Bone marrow (tissue), 2 donors: ENCODE data around the gene FARS2.

Experiments used
- DNase-seq, 2 donors: peaks; one replicate each; lab custom pipeline; 2025; lab: John Stamatoyannopoulos, UW

The FARS2 gene

GRCh38 chr6:5509106-5509505 is 247.8 kb downstream of the FARS2 start:
- no peak for DNase-seq

GRCh38 chr6:5510331-5511133 is 249.2 kb downstream of the FARS2 start:
- no peak for DNase-seq

- peak in 1 of 2 donors; percentile 34 for DNase-seq
Observed at GRCh38 chr6:5511954-5512353, 250.6 kb downstream of the FARS2 start.

- DNase-seq = no peak
Observed at GRCh38 chr6:5512422-5512821, 251.1 kb downstream of the FARS2 start.

- no peak for DNase-seq
Observed at GRCh38 chr6:5513408-5513807, 252.1 kb downstream of the FARS2 start.

- DNase-seq = no peak
Observed at GRCh38 chr6:5514353-5514752, 253.0 kb downstream of the FARS2 start.

- no peak for DNase-seq
Observed at GRCh38 chr6:5515200-5515599, 253.9 kb downstream of the FARS2 start.

- DNase-seq = no peak
Observed at GRCh38 chr6:5516036-5516435, 254.7 kb downstream of the FARS2 start.

- peak in 1 of 2 donors; percentile 46 for DNase-seq
Observed at GRCh38 chr6:5517796-5518195, 256.5 kb downstream of the FARS2 start.

- DNase-seq = no peak
Observed at GRCh38 chr6:5518936-5519491, 257.7 kb downstream of the FARS2 start.

GRCh38 chr6:5520796-5521195 is 259.5 kb downstream of the FARS2 start:
- no peak for DNase-seq

- no peak for DNase-seq
Observed at GRCh38 chr6:5521322-5521721, 260.0 kb downstream of the FARS2 start.

GRCh38 chr6:5522147-5522546 is 260.8 kb downstream of the FARS2 start:
- DNase-seq = no peak

- no peak for DNase-seq
Observed at GRCh38 chr6:5524110-5524509, 262.8 kb downstream of the FARS2 start.

GRCh38 chr6:5525209-5525608 is 263.9 kb downstream of the FARS2 start:
- DNase-seq = no peak

- DNase-seq = no peak
Observed at GRCh38 chr6:5529015-5529414, 267.7 kb downstream of the FARS2 start.

GRCh38 chr6:5529733-5530132 is 268.4 kb downstream of the FARS2 start:
- no peak for DNase-seq

- DNase-seq = no peak
Observed at GRCh38 chr6:5531161-5531560, 269.8 kb downstream of the FARS2 start.

- DNase-seq = no peak
Observed at GRCh38 chr6:5531853-5532375, 270.6 kb downstream of the FARS2 start.

GRCh38 chr6:5532941-5533340 is 271.6 kb downstream of the FARS2 start:
- DNase-seq = no peak

- no peak for DNase-seq
Observed at GRCh38 chr6:5534643-5535042, 273.3 kb downstream of the FARS2 start.

GRCh38 chr6:5536644-5537043 is 275.3 kb downstream of the FARS2 start:
- no peak for DNase-seq

GRCh38 chr6:5537132-5537531 is 275.8 kb downstream of the FARS2 start:
- DNase-seq = no peak

GRCh38 chr6:5537967-5538366 is 276.7 kb downstream of the FARS2 start:
- no peak for DNase-seq
